ENCODE data around the gene SORCS3. TPM values are rescaled to one million over a fixed set of nuclear protein-coding genes. Genes with fewer than 3 reads are reported as not detected.

The SORCS3 gene
- total RNA-seq, 1 experiment from 2014 or later = 0.04 TPM

GRCh38 chr10:104904753-104905323, 263.7 kb downstream of the SORCS3 start:
- Histone ChIP-seq H4K5ac (ENCODE audit: insufficient read length, low read depth, low read length) (no peak overlapping the region), H2BK5ac (ENCODE audit: insufficient read length, low read length) (no peak overlapping the region), H3K27ac (ENCODE audit: insufficient read length, low read depth, low read length) (no peak overlapping the region), H3K18ac (ENCODE audit: insufficient read length, low read depth, low read length) (no peak overlapping the region), H3K4me2 (ENCODE audit: insufficient read depth, insufficient read length, low read length) (no peak overlapping the region), H3K4me1 (ENCODE audit: insufficient read depth, low read length) (no peaks in the 10 kb centered on the region), H3K9ac (ENCODE audit: extremely low read depth, insufficient read length, low read length) (no peak overlapping the region), H3K9me3 (ENCODE audit: control insufficient read depth, low read depth, low read length) (no peaks in the 10 kb centered on the region), H3K14ac (ENCODE audit: insufficient read depth, low read length) (no peak overlapping the region), H3K79me2 (ENCODE audit: insufficient read depth, low read length) (no peaks in the 10 kb centered on the region), H2BK15ac (ENCODE audit: low read depth, low read length) (no peak overlapping the region), H4K8ac (replicated peaks; ENCODE audit: insufficient read length, low read depth, low read length) (no peak overlapping the region), H3K23ac (ENCODE audit: insufficient read length, low read depth, low read length) (no peak overlapping the region), H2BK120ac (ENCODE audit: low read depth, low read length, poor library complexity, severe bottlenecking) (no peak overlapping the region), H3K27me3 (ENCODE audit: insufficient read depth, low read length) (no peaks in the 10 kb centered on the region), H2BK12ac (ENCODE audit: insufficient read length, low read depth, low read length) (no peak overlapping the region), H2AFZ (ENCODE audit: low read length) (no peak overlapping the region), H3K23me2 (ENCODE audit: insufficient read length, low read depth, low read length, poor library complexity, severe bottlenecking) (no peaks in the 10 kb centered on the region), H2AK5ac (ENCODE audit: insufficient read length, low read length) (no peak overlapping the region), H3K56ac (ENCODE audit: insufficient read length, low read depth, low read length) (no peak overlapping the region), H3K4ac (ENCODE audit: low read depth, low read length) (no peak overlapping the region), H3T11ph (ENCODE audit: low read length) (no peak overlapping the region), H3K79me1 (ENCODE audit: insufficient read depth, low read depth, low read length, poor library complexity, severe bottlenecking) (no peaks in the 10 kb centered on the region), H2BK20ac (ENCODE audit: low read depth, low read length, poor library complexity, severe bottlenecking) (no peak overlapping the region), H4K20me1 (ENCODE audit: control insufficient read depth, insufficient read depth, insufficient read length) (no peaks in the 10 kb centered on the region), H4K91ac (ENCODE audit: insufficient read length, low read depth, low read length) (no peak overlapping the region)
- Mint-ChIP-seq H3K4me1 (peaks cover 5 to 8% of the 10 kb centered on the region in 2 experiments), H3K27me3 (ENCODE audit: low read depth) (peaks cover 5% of the 10 kb centered on the region), H3K27ac (no peak overlapping the region), H3K36me3 (ENCODE audit: insufficient read depth in 1 of 3, low read depth in 3 of 3) (no peaks in the 10 kb centered on the region; a peak in 1 of 7 replicates), H3K9me3 (no peaks in the 10 kb centered on the region), H3K4me3 (no peak overlapping the region)
- no peak for DNase-seq
- TF ChIP-seq CTCF (conservative IDR thresholded peaks at IDR 0.05) = no peak
- WGBS (ENCODE audit: extremely low coverage, insufficient read length, low lambda C conversion rate) = no CpG with 5 or more reads among the region's 5 CpGs

Data from H9 (cell line).